ENCODE measurements around the gene LBX2. TPM values are rescaled to one million over a fixed set of nuclear protein-coding genes. Genes with fewer than 3 reads are reported as not detected.

LBX2 gene
- total RNA-seq, 2 donors from 2014 or later = 2.3 to 7.6 TPM

DNA sequence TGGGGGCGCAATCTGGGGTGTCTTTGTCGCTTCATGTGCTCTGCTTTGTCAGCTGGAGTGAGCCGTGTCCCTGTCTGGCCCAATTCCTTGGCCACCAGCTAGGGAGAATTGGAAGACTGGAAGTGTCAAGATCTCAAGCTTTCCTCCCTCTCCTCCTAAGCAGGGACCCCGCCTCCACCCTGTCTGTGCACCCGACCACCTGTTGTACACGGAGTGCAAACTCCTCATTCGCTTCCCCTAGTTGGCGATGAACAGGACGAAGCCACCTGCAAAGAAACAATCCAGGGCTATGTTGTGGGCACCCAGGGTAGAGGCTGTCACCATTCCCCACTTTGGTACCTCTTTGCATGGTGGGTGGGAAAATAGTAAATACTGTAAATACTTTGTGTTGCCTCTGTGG, 28.3 kb upstream of the LBX2 start:
- no peak for TF ChIP-seq POLR2A (IDR thresholded peaks at IDR 0.05)
- TF ChIP-seq CTCF (IDR thresholded peaks at IDR 0.05) = no peak
- H3K27ac ChIP-seq = no peak overlapping the region
- intact Hi-C loops (cut with DNase I) = loop anchor here (5.0 kb wide), 1 partner anchor 35 kb away; no protein-coding TSS in a partner anchor
- no peaks in the 10 kb centered on the region for H3K27me3 ChIP-seq
- WGBS, 2 donors = 90 to 91% methylated on average over 9 of the region's 9 CpGs
- H3K36me3 ChIP-seq (replicated peaks in 1 of 2; ENCODE audit: insufficient read depth in 1 of 2, low read depth in 2 of 2) = peaks cover 0 to 4% of the 10 kb centered on the region in 2 donors
- H3K4me1 ChIP-seq = peaks cover 27% of the 10 kb centered on the region
- no peak overlapping the region for H3K4me3 ChIP-seq
- H3K9me3 ChIP-seq = no peaks in the 10 kb centered on the region
- no peak for ATAC-seq
- DNase-seq = no peak

- intact Hi-C loops (cut with DNase I) = loop anchor here (5.0 kb wide), 1 partner anchor 34 kb away; no protein-coding TSS in a partner anchor
- no peak for TF ChIP-seq CTCF (IDR thresholded peaks at IDR 0.05)
- no peak for TF ChIP-seq POLR2A (IDR thresholded peaks at IDR 0.05)
Measured at GRCh38 chr2:74526649-74527230, 27.3 kb upstream of the LBX2 start.

DNA sequence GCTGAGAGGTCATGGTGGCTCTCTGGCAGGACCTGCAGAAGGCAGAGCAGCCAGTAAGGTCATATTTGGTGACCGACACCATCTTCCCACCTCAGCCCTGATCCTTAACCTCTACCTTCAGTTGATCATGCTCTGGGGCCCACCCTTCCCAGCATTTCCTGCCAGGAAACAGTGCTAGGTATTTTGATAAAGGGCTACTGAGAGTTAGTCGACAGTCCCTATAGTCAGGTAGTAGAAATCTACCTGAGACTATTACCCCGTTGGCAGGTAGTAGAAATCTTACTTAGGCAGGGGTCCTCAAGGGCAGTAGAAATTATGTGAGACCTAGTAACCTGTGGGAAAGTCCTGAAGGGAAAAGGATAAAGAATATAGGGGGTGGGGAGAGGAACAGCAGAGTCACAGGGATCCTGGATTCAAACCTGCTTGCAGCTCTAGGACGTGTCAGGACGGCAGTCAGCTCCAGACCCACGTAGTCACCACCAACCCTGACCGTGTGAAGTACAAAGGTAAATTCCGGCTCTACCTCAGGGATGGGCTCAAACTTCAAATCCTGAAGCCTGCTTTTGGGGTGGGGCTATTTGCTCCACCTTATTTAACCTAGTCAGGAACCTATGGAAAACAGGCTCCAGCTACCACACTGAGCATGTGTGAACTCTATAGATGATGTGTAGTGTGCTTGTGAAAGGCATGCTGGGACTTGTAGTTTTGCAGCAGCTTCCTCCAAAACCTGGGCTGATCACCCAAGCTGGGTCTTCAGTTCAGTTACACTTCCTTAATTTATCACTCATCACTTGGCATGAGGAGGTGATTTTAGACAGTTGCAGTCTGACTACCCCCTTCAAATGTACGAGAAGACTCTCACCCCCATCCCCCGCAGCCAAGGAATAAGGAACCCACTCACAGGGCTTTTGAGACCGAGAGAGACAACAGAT, 26.6 kb upstream of the LBX2 start, which contains the start of gene DQX1:
Gene DQX1 (minus strand): TSS at position 515 of the 932 bp plus-strand sequence. CDS start 502 bp downstream, at position 13.
- intact Hi-C loops (cut with DNase I) = loop anchor here (5.0 kb wide), 1 partner anchor 34 kb away; no protein-coding TSS in a partner anchor
- no peak for TF ChIP-seq POLR2A (IDR thresholded peaks at IDR 0.05)
- no peak for TF ChIP-seq CTCF (IDR thresholded peaks at IDR 0.05)
- peaks cover 0 to 4% of the 10 kb centered on the region in 2 donors for H3K36me3 ChIP-seq (replicated peaks in 1 of 2; ENCODE audit: insufficient read depth in 1 of 2, low read depth in 2 of 2)
- no peak within 1 kb of the TSS for H3K4me3 ChIP-seq
- DNase-seq (no peak), ATAC-seq (no peak)
- H3K27ac ChIP-seq = no peak within 1 kb of the TSS
- H3K27me3 ChIP-seq = no peaks in the 10 kb centered on the region
- 84 to 95% methylated on average over 11 of the region's 11 CpGs for WGBS, 2 donors
- H3K4me1 ChIP-seq = peaks cover 22% of the 10 kb centered on the region
- no peaks in the 10 kb centered on the region for H3K9me3 ChIP-seq

More at GRCh38 chr2:74526649-74527230, 27.3 kb upstream of the LBX2 start:
- H3K27me3 ChIP-seq = no peaks in the 10 kb centered on the region
- H3K4me3 ChIP-seq = no peak overlapping the region
- no peaks in the 10 kb centered on the region for H3K9me3 ChIP-seq
- 95 to 99% methylated on average over 11 of the region's 11 CpGs for WGBS, 2 donors
- DNase-seq (no peak), ATAC-seq (no peak)
- H3K4me1 ChIP-seq = peaks cover 27% of the 10 kb centered on the region
- peaks cover 0 to 4% of the 10 kb centered on the region in 2 donors for H3K36me3 ChIP-seq (replicated peaks in 1 of 2; ENCODE audit: insufficient read depth in 1 of 2, low read depth in 2 of 2)
- H3K27ac ChIP-seq = no peak overlapping the region

DNA sequence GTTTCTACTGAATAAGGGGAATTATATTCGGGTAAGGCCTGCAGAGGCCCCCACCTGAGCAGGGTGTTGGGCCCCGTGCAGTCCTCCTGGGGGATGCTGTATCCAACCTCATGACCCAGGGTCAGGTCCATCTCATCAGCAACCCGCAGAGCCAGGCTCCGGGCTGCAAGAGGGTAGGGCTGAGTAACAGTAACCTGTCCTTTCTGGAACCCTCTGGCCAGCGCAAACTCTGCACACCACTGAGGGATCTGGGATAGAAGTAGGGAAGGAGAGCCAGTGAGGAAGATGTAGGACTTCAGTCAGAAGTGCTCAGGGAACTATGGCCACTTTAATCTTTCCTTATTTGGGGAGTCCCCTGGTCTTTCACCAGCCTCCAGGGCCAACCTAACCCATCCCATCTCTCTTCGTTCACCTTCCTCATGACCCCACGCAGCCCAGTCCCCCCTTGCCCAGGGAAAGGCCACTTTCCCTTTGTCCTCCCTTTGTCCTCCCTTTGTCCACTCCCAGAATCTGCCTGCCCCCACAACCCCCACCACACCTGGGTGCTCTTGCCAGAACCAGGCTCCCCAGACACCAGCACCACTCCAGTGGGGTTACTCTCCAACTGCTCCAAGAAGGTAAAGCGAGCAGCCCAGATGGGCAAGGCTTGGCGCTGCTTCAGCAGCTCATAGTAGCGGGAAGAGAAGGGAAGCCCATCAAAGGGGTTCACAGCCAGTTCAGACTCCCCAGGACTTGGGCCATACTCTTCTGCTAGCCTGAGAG, 25.7 kb upstream of the LBX2 start:
- Histone ChIP-seq H3K27me3 (no peaks in the 10 kb centered on the region), H3K4me1 (peaks cover 15% of the 10 kb centered on the region), H3K4me3 (no peak overlapping the region), H3K9me3 (no peaks in the 10 kb centered on the region), H3K36me3 (replicated peaks in 1 of 2; ENCODE audit: insufficient read depth in 1 of 2, low read depth in 2 of 2) (peaks cover 0 to 4% of the 10 kb centered on the region in 2 donors), H3K27ac (no peak overlapping the region)
- 88 to 91% methylated on average over 10 of the region's 10 CpGs for WGBS, 2 donors
- TF ChIP-seq CTCF (IDR thresholded peaks at IDR 0.05) (no peak), POLR2A (IDR thresholded peaks at IDR 0.05) (no peak)
- intact Hi-C loops (cut with DNase I) = loop anchor here (5.0 kb wide), 1 partner anchor 33 kb away; no protein-coding TSS in a partner anchor
- no peak for DNase-seq
- ATAC-seq = no peak
